HFFc6 (cell line): ENCODE data around the gene DHRS2. TPM values are rescaled to one million over a fixed set of nuclear protein-coding genes. Genes with fewer than 3 reads are reported as not detected.
"Not testable (repeated sequence)": the region's sequence is repeated elsewhere in the genome, so short reads cannot be mapped to it uniquely, and the experiment has no call there.

ENCODE experiments used
- DNase-seq: peaks from one replicate; pipeline ENCODE4 v3.0.0-alpha.2; 2018
- H3K27ac Mint-ChIP-seq: 2 replicates; pipeline ENCODE4 v1.8.0; 2020; ENCODE audit warnings: mild to moderate bottlenecking, mixed read lengths
- H3K27me3 Mint-ChIP-seq: 2 replicates; pipeline ENCODE4 v1.8.0; 2021; ENCODE audit warnings: mild to moderate bottlenecking, moderate library complexity, mixed read lengths; ENCODE audit not compliant: insufficient read depth
- H3K36me3 Mint-ChIP-seq: 2 replicates; pipeline ENCODE4 v1.8.0; 2021; ENCODE audit warnings: low read depth, mixed read lengths
- H3K4me1 Mint-ChIP-seq: 2 replicates; pipeline ENCODE4 v1.8.0; 2020; ENCODE audit warnings: low read depth, mixed read lengths
- H3K4me3 Mint-ChIP-seq: 2 replicates; pipeline ENCODE4 v1.8.0; 2020; ENCODE audit warnings: mild to moderate bottlenecking, moderate library complexity, mixed read lengths
- H3K9me3 Mint-ChIP-seq: 2 replicates; pipeline ENCODE4 v1.8.0; 2020; ENCODE audit warnings: mild to moderate bottlenecking, mixed read lengths
- CTCF ChIP-seq: fragments of 200-600 bp; sonication (generic); IDR thresholded peaks from 2 replicates; pipeline ENCODE4 v1.5.0; 2021; ENCODE audit warnings: antibody characterized with exemption, mild to moderate bottlenecking
- total RNA-seq, 6 experiments: library from RNA; stranded (reverse); fragmentation: NEBNext Ultra II Directional; extraction: Animal tissue kit (Norgen Biotek cat#: 25700); gene quantifications; 2 replicates in 1 of 6; 3 replicates in 5 of 6; pipeline ENCODE4 v1.2.3, GENCODE V29; 2021

DHRS2 gene
- total RNA-seq, 6 experiments from 2014 or later: 0.31 to 0.91 (median 0.51) TPM

GRCh38 chr14:23609001-23609400 is 27.2 kb upstream of the DHRS2 start:
- DNase-seq: no peak
- Mint-ChIP-seq H3K4me1 (peaks cover 12% of the 10 kb centered on the region), H3K36me3 (no peaks in the 10 kb centered on the region), H3K27me3 (peaks cover 36% of the 10 kb centered on the region), H3K9me3 (no peaks in the 10 kb centered on the region), H3K27ac (no peak overlapping the region), H3K4me3 (no peak overlapping the region)
- no peak for TF ChIP-seq CTCF

GRCh38 chr14:23609411-23610089 is 26.6 kb upstream of the DHRS2 start:
- not testable (repeated sequence) for DNase-seq, H3K27ac Mint-ChIP-seq, H3K36me3 Mint-ChIP-seq, H3K4me3 Mint-ChIP-seq, H3K9me3 Mint-ChIP-seq
- peaks cover 12% of the 10 kb centered on the region for H3K4me1 Mint-ChIP-seq
- H3K27me3 Mint-ChIP-seq: peaks cover 37% of the 10 kb centered on the region

GRCh38 chr14:23610090-23610814 is 25.9 kb upstream of the DHRS2 start:
- H3K9me3 Mint-ChIP-seq: no peaks in the 10 kb centered on the region
- no peaks in the 10 kb centered on the region for H3K36me3 Mint-ChIP-seq
- no peak overlapping the region for H3K4me3 Mint-ChIP-seq
- no peak for TF ChIP-seq CTCF
- H3K27me3 Mint-ChIP-seq: peaks cover 40% of the 10 kb centered on the region
- DNase-seq: no peak
- H3K4me1 Mint-ChIP-seq: peaks cover 12% of the 10 kb centered on the region
- no peak overlapping the region for H3K27ac Mint-ChIP-seq

GRCh38 chr14:23610815-23611289 is 25.3 kb upstream of the DHRS2 start:
- Mint-ChIP-seq H3K27ac (no peak overlapping the region), H3K36me3 (no peaks in the 10 kb centered on the region), H3K27me3 (peaks cover 40% of the 10 kb centered on the region), H3K4me1 (peaks cover 8% of the 10 kb centered on the region), H3K9me3 (no peaks in the 10 kb centered on the region), H3K4me3 (no peak overlapping the region)
- DNase-seq: no peak
- TF ChIP-seq CTCF: no peak

- Mint-ChIP-seq H3K27me3 (peaks cover 36% of the 10 kb centered on the region), H3K4me1 (no peaks in the 10 kb centered on the region), H3K9me3 (no peaks in the 10 kb centered on the region), H3K36me3 (no peaks in the 10 kb centered on the region), H3K4me3 (no peak overlapping the region), H3K27ac (no peak overlapping the region)
- TF ChIP-seq CTCF: no peak
- DNase-seq: no peak
These were observed 23.8 kb upstream of the DHRS2 start for GRCh38 chr14:23612354-23612732.

GRCh38 chr14:23612802-23613201 is 23.4 kb upstream of the DHRS2 start:
- no peaks in the 10 kb centered on the region for H3K4me1 Mint-ChIP-seq
- no peaks in the 10 kb centered on the region for H3K36me3 Mint-ChIP-seq
- no peak overlapping the region for H3K27ac Mint-ChIP-seq
- DNase-seq: no peak
- no peak for TF ChIP-seq CTCF
- no peak overlapping the region for H3K4me3 Mint-ChIP-seq
- H3K9me3 Mint-ChIP-seq: no peaks in the 10 kb centered on the region
- peaks cover 36% of the 10 kb centered on the region for H3K27me3 Mint-ChIP-seq
